Measurements from ENCODE around the gene SCN4B. TPM values are rescaled to one million over a fixed set of nuclear protein-coding genes. Genes with fewer than 3 reads are reported as not detected.
A peak's percentile ranks its signal among the peaks of the same experiment; 100 is the strongest.

Gene SCN4B
- total RNA-seq, 2 donors from 2014 or later: 0.46 to 0.53 TPM

DNA sequence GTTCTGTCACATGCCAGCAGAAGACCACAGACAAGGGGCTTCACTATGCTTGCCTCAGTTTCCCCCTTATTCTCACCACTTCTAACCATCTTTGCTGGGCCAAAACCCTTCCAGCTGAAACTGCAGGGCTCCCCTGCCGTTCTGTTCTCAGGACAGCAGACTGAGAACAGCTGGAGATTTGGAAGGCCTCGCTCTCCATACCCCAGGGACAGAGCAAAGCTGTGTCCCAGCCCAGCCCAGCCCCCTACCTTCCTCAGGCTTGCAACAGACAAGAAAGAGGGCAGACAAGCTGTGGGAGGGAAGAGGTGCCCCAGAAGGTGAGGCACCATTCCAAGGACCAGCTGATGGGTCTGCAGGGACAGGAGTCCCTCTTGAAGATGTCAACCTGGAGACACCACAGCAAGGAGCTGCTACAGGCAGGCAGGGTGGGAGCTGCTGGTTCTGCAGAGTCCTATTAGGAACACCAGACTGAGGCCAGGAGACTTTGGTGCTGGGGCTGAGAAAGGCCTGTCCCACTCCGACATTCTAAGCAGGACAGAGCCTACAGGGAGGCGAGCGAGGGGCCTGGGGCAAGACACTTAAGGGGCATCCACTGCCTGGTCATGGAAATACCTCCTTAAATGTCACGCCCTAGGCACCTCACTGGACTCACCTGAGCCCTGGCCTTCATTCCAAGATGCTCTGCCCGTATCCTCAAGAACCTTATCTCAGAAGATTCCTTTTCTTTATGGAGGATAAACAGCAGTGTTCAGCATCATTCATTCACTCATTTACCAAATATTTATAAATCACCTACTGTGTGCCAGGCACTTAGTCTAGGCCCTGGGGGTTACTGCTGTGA, 16.9 kb upstream of the SCN4B start:
- ATAC-seq (replicated peaks in 1 of 2) (no peak), DNase-seq (no peak)
- Mint-ChIP-seq H3K27ac (no peak overlapping the region), H3K9me3 (no peaks in the 10 kb centered on the region), H3K4me1 (ENCODE audit: low read depth) (no peaks in the 10 kb centered on the region), H3K4me3 (no peak overlapping the region), H3K27me3 (ENCODE audit: low read depth) (peaks cover 10% of the 10 kb centered on the region), H3K36me3 (ENCODE audit: insufficient read depth in 2 of 2) (no peaks in the 10 kb centered on the region)

DNA sequence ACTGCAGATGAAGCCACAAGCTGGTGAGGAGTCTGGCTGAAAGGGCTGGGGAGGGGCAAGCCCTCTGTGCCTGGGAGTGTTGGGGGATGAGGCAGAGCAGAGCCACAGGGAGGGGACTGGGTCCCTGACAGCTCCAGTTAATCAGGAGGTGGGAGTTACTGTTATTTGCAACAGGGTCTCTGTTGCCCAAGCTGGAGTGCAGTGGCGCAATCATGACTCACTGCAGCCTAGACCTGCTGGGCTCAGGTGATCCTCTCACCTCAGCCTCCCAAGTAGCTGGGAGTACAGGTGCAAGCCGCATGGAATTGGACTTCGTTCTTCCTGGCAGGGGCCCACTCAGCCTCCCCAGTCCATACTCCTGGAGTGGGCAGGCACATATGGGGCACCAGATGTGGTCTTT, 16.1 kb upstream of the SCN4B start:
- ATAC-seq (replicated peaks in 1 of 2) (no peak), DNase-seq (no peak)
- Mint-ChIP-seq H3K27ac (no peak overlapping the region), H3K36me3 (ENCODE audit: insufficient read depth in 2 of 2) (no peaks in the 10 kb centered on the region), H3K27me3 (ENCODE audit: low read depth) (peaks cover 6% of the 10 kb centered on the region), H3K4me1 (ENCODE audit: low read depth) (no peaks in the 10 kb centered on the region), H3K9me3 (no peaks in the 10 kb centered on the region), H3K4me3 (no peak overlapping the region)

DNA sequence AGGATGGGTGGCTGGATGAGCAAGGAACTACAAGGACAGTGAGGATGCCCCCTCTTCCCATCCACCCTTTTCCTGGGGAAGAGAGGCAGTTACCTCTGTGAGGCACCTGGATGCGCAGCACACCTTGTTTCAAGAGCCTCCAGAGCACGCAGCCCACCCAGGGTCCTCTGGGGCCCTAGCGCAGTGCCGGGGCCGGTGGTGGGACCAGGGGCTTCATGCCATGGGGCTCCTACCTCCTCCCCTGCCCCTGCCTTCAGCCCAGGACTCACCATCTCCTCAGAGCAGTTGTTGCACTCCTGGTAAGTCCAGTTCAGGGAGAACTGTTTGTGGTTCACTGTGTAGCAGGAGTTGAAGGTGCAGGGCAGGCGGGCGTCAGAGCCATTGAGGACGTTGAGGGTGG, 15.7 kb upstream of the SCN4B start:
- H3K27ac Mint-ChIP-seq: no peak overlapping the region
- no peak overlapping the region for H3K4me3 Mint-ChIP-seq
- DNase-seq: no peak

DNA sequence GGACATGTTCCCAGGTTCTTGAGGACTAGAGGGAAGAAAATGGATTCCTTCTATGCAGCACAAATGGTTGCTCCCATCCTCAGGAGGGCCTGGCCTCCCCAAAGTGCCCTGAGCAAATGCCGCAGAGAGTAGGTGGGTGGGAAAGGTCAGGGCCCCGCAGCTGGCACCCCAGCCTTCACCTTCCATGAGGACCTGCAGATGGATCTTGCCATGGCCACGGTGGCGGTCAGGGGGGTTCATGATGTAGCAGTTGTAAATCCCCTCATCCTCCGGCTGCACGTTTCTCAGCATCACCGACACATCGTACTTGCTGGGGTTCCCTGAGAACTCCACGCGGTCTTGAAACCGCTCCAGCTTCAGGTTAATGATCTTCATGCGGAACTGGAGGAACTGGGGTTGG, 15.3 kb upstream of the SCN4B start:
- Mint-ChIP-seq H3K27ac (no peak overlapping the region), H3K4me1 (ENCODE audit: low read depth) (no peaks in the 10 kb centered on the region), H3K36me3 (ENCODE audit: insufficient read depth in 2 of 2) (no peaks in the 10 kb centered on the region), H3K27me3 (ENCODE audit: low read depth) (peaks cover 14% of the 10 kb centered on the region), H3K9me3 (no peaks in the 10 kb centered on the region), H3K4me3 (no peak overlapping the region)
- ATAC-seq (replicated peaks in 1 of 2): no peak
- no peak for DNase-seq

More for the DNA sequence above, 15.7 kb upstream of the SCN4B start:
- H3K4me1 Mint-ChIP-seq (ENCODE audit: low read depth): no peaks in the 10 kb centered on the region
- no peaks in the 10 kb centered on the region for H3K36me3 Mint-ChIP-seq (ENCODE audit: insufficient read depth in 2 of 2)
- no peak for ATAC-seq (replicated peaks in 1 of 2)
- no peaks in the 10 kb centered on the region for H3K9me3 Mint-ChIP-seq
- H3K27me3 Mint-ChIP-seq (ENCODE audit: low read depth): peaks cover 11% of the 10 kb centered on the region

DNA sequence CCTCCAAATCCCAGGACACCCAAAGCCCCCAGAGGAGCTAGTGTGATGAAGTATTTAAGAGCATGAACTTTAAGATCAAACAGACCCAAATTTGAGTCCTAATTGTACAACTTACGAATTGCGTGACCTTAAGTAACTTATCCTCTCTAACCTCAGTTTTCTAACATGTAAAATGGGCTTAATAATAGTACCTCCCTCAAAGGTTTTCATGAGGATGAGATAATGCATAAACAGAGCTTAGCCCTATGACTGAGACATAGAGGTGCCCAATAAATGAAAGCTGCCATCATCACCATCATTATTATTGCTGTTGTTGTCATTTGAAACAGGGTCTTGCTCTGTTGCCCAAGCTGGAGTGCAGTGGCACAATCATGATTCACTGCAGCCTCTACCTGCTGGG, 14.6 kb upstream of the SCN4B start:
- ATAC-seq (replicated peaks in 1 of 2) (no peak), DNase-seq (no peak)
- no peaks in the 10 kb centered on the region for H3K4me1 Mint-ChIP-seq (ENCODE audit: low read depth)
- peaks cover 14% of the 10 kb centered on the region for H3K27me3 Mint-ChIP-seq (ENCODE audit: low read depth)
- no peak overlapping the region for H3K4me3 Mint-ChIP-seq
- no peaks in the 10 kb centered on the region for H3K36me3 Mint-ChIP-seq (ENCODE audit: insufficient read depth in 2 of 2)
- H3K27ac Mint-ChIP-seq: no peak overlapping the region
- no peaks in the 10 kb centered on the region for H3K9me3 Mint-ChIP-seq

DNA sequence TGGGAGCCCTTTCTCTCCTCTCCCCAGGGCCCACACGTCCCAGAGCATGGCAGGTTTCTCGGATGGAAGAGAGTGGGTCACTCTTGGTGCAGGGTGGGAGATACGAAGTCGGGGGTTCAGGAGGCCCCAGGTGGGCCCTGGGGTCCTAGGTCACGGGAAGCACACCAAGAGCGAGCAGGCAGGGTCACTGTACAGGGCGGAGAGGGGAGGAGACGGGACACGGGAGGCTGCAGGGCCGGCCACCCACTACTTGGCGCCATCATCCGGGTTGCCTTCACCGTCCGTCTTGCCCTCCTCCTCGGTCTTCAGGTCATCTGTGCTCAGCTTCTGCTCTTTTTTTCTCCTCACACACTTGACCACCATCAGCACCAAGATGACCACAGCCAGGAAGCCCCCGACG, 14.0 kb upstream of the SCN4B start:
- Mint-ChIP-seq H3K9me3 (no peaks in the 10 kb centered on the region), H3K4me3 (no peak overlapping the region), H3K36me3 (ENCODE audit: insufficient read depth in 2 of 2) (no peaks in the 10 kb centered on the region), H3K27me3 (ENCODE audit: low read depth) (peaks cover 17% of the 10 kb centered on the region), H3K4me1 (ENCODE audit: low read depth) (no peaks in the 10 kb centered on the region), H3K27ac (no peak overlapping the region)
- no peak for ATAC-seq (replicated peaks in 1 of 2)
- no peak for DNase-seq

DNA sequence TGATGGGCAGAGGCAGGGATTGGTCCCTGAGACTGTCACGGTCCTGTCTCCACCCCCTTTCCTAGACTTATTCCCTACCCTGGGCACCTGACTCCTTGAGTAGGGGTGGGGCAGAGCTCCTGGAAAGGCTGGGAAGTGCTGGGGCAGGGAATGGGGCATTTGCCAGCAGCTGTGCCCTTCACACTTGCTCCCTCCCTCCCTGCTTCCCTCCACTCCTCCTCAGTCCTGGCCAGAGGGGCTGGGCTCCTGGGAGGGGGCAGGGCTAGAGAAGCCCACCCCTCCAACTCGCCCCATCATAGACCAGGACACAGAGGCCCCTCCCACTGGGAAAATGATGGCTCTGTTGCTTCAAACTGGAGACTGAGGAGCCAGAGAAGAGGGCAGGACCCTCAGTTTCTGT, 12.3 kb upstream of the SCN4B start:
- Mint-ChIP-seq H3K4me3 (no peak overlapping the region), H3K36me3 (ENCODE audit: insufficient read depth in 2 of 2) (no peaks in the 10 kb centered on the region), H3K27ac (no peak overlapping the region), H3K9me3 (no peaks in the 10 kb centered on the region), H3K4me1 (ENCODE audit: low read depth) (no peaks in the 10 kb centered on the region), H3K27me3 (ENCODE audit: low read depth) (peaks cover 22% of the 10 kb centered on the region)
- ATAC-seq (replicated peaks in 1 of 2): no peak
- no peak for DNase-seq

DNA sequence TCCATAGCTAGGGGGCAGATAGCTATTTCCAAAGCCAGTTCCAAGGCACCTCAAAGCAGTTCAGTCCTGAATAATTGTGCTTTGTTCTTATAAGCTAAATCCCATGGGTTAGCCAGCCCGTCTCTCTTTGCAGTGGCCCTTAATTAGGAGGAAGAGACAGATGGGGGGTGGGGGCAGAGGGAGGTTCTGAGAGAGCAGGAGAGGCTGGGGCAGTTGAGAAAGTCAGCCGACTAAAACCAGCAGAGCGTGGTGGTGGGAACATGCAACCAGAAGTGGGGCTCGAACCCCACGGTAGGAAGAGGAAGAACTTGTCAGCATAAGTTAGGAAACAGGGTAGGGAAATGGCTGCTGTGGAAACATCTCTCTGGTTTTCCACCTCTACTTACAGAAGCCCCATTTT, 10.9 kb upstream of the SCN4B start:
- H3K4me1 Mint-ChIP-seq (ENCODE audit: low read depth): no peaks in the 10 kb centered on the region
- H3K9me3 Mint-ChIP-seq: no peaks in the 10 kb centered on the region
- peaks cover 19% of the 10 kb centered on the region for H3K27me3 Mint-ChIP-seq (ENCODE audit: low read depth)
- no peak overlapping the region for H3K4me3 Mint-ChIP-seq
- DNase-seq: no peak
- H3K36me3 Mint-ChIP-seq (ENCODE audit: insufficient read depth in 2 of 2): no peaks in the 10 kb centered on the region
- ATAC-seq (replicated peaks in 1 of 2): no peak
- H3K27ac Mint-ChIP-seq: no peak overlapping the region

DNA sequence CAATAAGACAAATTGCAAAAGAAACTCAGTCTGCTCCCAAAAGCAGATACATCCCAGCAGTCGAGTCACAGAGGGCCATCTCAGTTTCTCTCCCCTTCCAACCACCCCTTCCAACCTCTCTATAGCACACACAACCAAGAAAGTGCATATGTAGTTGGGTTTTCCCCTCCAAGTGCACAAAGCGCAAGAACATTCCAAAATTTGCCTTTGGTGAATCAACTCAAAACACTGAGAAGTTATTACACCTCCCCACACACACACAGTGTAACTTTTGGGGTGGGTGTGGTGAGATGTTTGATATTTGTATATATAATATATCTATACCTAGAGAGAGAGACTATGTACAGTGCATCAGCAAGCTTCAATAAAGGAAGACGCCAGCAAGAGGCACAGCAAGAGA, 10.2 kb upstream of the SCN4B start:
- H3K36me3 Mint-ChIP-seq (ENCODE audit: insufficient read depth in 2 of 2): no peaks in the 10 kb centered on the region
- H3K9me3 Mint-ChIP-seq: no peaks in the 10 kb centered on the region
- H3K4me1 Mint-ChIP-seq (ENCODE audit: low read depth): no peaks in the 10 kb centered on the region
- no peak for ATAC-seq (replicated peaks in 1 of 2)
- H3K27ac Mint-ChIP-seq: no peak overlapping the region
- no peak overlapping the region for H3K4me3 Mint-ChIP-seq
- peaks cover 24% of the 10 kb centered on the region for H3K27me3 Mint-ChIP-seq (ENCODE audit: low read depth)
- DNase-seq: no peak

DNA sequence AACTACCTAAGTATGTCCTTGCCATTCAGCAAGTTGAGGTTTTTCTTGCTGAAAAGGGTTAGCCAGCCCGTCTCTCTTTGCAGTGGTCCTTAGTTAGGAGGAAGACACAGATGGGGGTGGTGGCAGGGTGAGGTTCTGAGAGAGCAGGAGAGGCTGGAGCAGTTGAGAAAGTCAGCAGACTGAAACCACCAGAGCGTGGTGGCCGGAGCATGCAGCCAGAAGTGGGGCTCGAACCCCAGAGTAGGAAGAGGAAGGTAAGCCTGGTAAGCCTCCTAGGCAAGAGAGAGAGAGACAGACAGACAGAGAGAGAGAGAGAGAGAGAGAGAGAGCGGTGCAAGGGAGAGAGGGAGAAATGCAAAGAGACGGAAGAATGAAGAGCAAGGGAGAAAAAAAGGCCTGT, 9.2 kb upstream of the SCN4B start:
- H3K27me3 Mint-ChIP-seq (ENCODE audit: low read depth): peaks cover 34% of the 10 kb centered on the region

DNA sequence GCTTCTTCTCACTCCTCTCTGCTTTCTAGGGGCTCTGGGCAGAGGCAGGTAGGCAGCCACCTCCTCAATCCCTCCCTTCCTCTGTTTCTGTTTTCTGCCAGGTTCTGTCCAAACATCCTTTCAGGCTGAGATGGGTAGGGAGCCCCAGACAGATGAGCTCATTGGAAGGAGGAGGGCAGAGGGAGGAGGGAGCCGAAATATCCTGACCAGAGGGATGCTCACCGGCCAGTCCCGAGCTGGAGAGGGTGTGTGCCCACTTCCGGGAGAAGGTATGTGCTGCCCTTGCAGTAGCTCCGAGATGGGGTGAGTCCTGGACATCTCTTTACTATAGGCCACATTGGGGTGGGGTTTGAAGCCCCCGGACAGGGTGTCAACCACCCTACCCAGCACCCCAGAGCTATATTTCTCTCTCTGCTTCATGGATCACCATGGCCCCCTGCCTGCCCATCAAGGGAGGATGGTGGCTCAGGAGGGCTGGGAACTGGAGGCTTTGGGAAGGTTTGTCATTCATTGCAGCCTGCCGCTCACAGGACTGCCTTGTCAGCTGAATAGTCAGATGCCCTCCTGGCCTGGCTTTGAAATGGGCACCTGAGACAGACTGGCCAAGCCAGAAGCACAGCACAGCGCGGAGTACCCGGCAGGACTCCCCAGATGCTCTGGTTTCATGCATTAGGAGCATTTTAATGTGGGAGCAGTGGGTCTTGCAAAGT, 4.7 kb upstream of the SCN4B start:
- Mint-ChIP-seq H3K4me1 (ENCODE audit: low read depth) (peaks cover 19% of the 10 kb centered on the region), H3K9me3 (no peaks in the 10 kb centered on the region), H3K4me3 (no peak overlapping the region), H3K36me3 (ENCODE audit: insufficient read depth in 2 of 2) (peaks cover 0 to 2% of the 10 kb centered on the region in 2 donors), H3K27ac (no peak overlapping the region), H3K27me3 (ENCODE audit: low read depth) (peaks cover 63% of the 10 kb centered on the region)
- ATAC-seq (replicated peaks in 1 of 2): no peak
- no peak for DNase-seq

More for the DNA sequence above, 9.2 kb upstream of the SCN4B start:
- no peaks in the 10 kb centered on the region for H3K9me3 Mint-ChIP-seq
- no peak for ATAC-seq (replicated peaks in 1 of 2)
- H3K4me1 Mint-ChIP-seq (ENCODE audit: low read depth): peaks cover 3% of the 10 kb centered on the region
- no peak overlapping the region for H3K4me3 Mint-ChIP-seq
- H3K27ac Mint-ChIP-seq: no peak overlapping the region
- H3K36me3 Mint-ChIP-seq (ENCODE audit: insufficient read depth in 2 of 2): no peaks in the 10 kb centered on the region
- no peak for DNase-seq

DNA sequence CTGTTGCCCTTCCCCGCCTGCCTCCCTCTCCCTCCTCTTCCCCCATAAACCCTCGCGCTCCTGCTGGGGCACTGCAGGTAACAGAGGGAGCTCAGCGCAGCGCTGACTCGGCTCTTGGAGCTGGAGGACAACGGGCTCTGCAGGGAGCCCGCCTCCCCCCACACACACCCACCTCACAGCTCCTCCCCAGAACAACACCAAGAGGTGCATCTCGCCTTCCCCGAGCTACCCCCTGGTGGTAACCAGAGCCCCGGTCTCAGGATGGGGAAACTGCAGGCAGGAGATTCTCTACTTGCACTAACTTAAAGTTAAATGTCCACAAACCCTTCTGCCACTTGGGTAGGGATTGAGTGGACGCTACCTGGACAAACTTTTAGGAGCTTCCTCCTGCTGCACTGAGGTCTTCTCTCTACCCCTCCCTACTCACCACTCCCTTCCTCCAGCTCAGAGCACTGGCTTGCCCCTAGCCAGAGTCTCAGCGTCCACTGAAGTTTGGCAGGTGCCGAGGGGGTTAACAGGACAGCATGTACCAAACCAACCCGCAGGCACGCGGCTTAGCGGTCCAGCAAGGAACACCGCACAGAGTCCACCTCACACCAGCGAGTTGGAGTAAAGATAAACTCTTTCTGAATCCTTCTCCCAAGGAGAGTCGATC, 4.0 kb upstream of the SCN4B start:
- H3K27me3 Mint-ChIP-seq (ENCODE audit: low read depth): peaks cover 66% of the 10 kb centered on the region
- peak; percentile 41 to 58 for ATAC-seq (replicated peaks in 1 of 2)
- no peaks in the 10 kb centered on the region for H3K9me3 Mint-ChIP-seq

DNA sequence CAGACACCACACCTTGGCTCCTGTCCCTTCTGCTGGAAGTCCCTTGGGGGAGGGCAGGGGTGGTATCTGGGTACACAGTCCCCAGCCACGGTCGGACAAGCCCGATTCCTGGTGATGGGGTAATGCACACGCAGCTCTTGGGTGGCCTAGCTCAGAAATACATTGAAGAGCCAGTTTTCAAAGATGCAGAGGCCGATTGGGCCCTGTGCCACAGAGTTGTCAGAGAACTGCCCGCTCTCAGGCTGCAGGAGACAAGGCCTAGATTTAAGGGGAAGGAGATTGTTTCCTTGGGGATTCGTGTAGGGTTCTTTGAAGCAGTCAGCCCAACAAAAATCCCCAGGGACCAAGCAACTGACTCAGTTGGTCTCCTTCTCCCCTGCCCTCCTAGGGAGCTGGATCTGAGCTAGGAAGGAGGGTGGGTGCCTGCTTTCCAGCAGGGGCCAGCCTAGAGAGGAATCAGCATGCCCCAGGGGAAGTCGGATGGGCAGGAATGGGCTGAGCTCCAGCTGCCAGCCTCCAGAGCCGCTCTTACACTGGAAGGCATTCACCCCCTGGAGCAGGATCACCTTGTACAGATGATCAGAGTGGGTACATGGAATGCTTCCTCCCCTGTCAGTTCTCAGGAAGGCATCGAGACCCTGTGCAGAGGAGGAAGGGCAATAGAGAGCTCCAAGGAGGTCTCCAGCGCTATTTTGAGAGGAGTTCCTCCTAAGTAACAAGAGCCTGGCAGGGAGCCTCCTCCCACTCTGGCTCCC, 3.3 kb upstream of the SCN4B start:
- Mint-ChIP-seq H3K27ac (no peak overlapping the region), H3K27me3 (ENCODE audit: low read depth) (peaks cover 66% of the 10 kb centered on the region), H3K4me3 (no peak overlapping the region), H3K9me3 (no peaks in the 10 kb centered on the region), H3K4me1 (ENCODE audit: low read depth) (peaks cover 19% of the 10 kb centered on the region), H3K36me3 (ENCODE audit: insufficient read depth in 2 of 2) (peaks cover 0 to 2% of the 10 kb centered on the region in 2 donors)
- no peak for ATAC-seq (replicated peaks in 1 of 2)
- DNase-seq: no peak

More for the DNA sequence above, 4.0 kb upstream of the SCN4B start:
- peaks cover 19% of the 10 kb centered on the region for H3K4me1 Mint-ChIP-seq (ENCODE audit: low read depth)
- no peak overlapping the region for H3K27ac Mint-ChIP-seq
- H3K4me3 Mint-ChIP-seq: peak overlapping the region in 1 of 2 donors; percentile 54
- DNase-seq: peak; percentile 19 to 38
- peaks cover 0 to 2% of the 10 kb centered on the region in 2 donors for H3K36me3 Mint-ChIP-seq (ENCODE audit: insufficient read depth in 2 of 2)

Measured in activated T-cell treated with anti-CD3 and anti-CD28 coated beads, Interleukin-2, amount 50 U/mL, for 72 hours (primary cell).